Mesothelial cell of epicardium (in vitro differentiated cells): ENCODE measurements around the gene FLT3LG. TPM values are rescaled to one million over a fixed set of nuclear protein-coding genes. Genes with fewer than 3 reads are reported as not detected.
"Not testable (repeated sequence)": the region's sequence is repeated elsewhere in the genome, so short reads cannot be mapped to it uniquely, and the experiment has no call there.

Experiments
- DNase-seq, 2 experiments: peaks; one replicate each; pipeline ENCODE4 v3.0.0; 2021; ENCODE audit warnings: low spot score in 2 of 2; ENCODE audit not compliant: unreplicated experiment in 2 of 2
- H3K27ac Mint-ChIP-seq: 2 replicates; pipeline ENCODE4 v1.8.0; 2021; ENCODE audit warnings: mixed read lengths
- H3K27me3 Mint-ChIP-seq: 2 replicates; pipeline ENCODE4 v1.8.0; 2021; ENCODE audit warnings: low read depth, mixed read lengths
- H3K36me3 Mint-ChIP-seq: 2 replicates; pipeline ENCODE4 v1.8.0; 2021; ENCODE audit warnings: mixed read lengths
- H3K4me1 Mint-ChIP-seq: 2 replicates; pipeline ENCODE4 v1.8.0; 2021; ENCODE audit warnings: mixed read lengths
- H3K4me3 Mint-ChIP-seq: 2 replicates; pipeline ENCODE4 v1.8.0; 2021; ENCODE audit warnings: mild to moderate bottlenecking, moderate library complexity, mixed read lengths
- H3K9me3 Mint-ChIP-seq: 2 replicates; pipeline ENCODE4 v1.8.0; 2021; ENCODE audit warnings: mixed read lengths
- CTCF ChIP-seq: fragments of 200-600 bp; sonication (generic); IDR thresholded peaks from one replicate; pipeline ENCODE4 v1.5.0; 2021; ENCODE audit warnings: antibody characterized with exemption; ENCODE audit not compliant: unreplicated experiment
- total RNA-seq: library from RNA; stranded (reverse); gene quantifications from 3 replicates; pipeline ENCODE4 v1.2.1, GENCODE V29; 2021

FLT3LG gene
- total RNA-seq, 1 donor from 2014 or later, result 2.4 TPM

GRCh38 chr19:49442354-49442753, 31.7 kb upstream of the FLT3LG start:
- no peak for TF ChIP-seq CTCF
- Mint-ChIP-seq H3K9me3 (no peaks in the 10 kb centered on the region), H3K4me1 (peaks cover 18% of the 10 kb centered on the region), H3K4me3 (peak overlapping the region; percentile 75), H3K36me3 (peaks cover 4% of the 10 kb centered on the region), H3K27me3 (peaks cover 59% of the 10 kb centered on the region), H3K27ac (no peak overlapping the region)
- no peak for DNase-seq

- Mint-ChIP-seq H3K4me3 (peak overlapping the region; percentile 75), H3K36me3 (peaks cover 4% of the 10 kb centered on the region), H3K9me3 (no peaks in the 10 kb centered on the region), H3K4me1 (peaks cover 18% of the 10 kb centered on the region), H3K27me3 (peaks cover 53% of the 10 kb centered on the region), H3K27ac (peak overlapping the region; percentile 61)
- DNase-seq, result peak; percentile 73 to 76
- TF ChIP-seq CTCF, result no peak
These were observed 31.1 kb upstream of the FLT3LG start for GRCh38 chr19:49442771-49443365.

- peak; percentile 87 to 97 for DNase-seq
- no peaks in the 10 kb centered on the region for H3K9me3 Mint-ChIP-seq
- peak; percentile 87 for TF ChIP-seq CTCF
- H3K36me3 Mint-ChIP-seq, result peaks cover 9% of the 10 kb centered on the region
- peak overlapping the region; percentile 61 for H3K27ac Mint-ChIP-seq
- peak overlapping the region; percentile 75 for H3K4me3 Mint-ChIP-seq
- H3K27me3 Mint-ChIP-seq, result peaks cover 47% of the 10 kb centered on the region
- H3K4me1 Mint-ChIP-seq, result peaks cover 18% of the 10 kb centered on the region
These were observed 30.5 kb upstream of the FLT3LG start for GRCh38 chr19:49443366-49444099.

GRCh38 chr19:49444100-49444700, 29.8 kb upstream of the FLT3LG start:
- Mint-ChIP-seq H3K4me3 (peak overlapping the region; percentile 75), H3K27me3 (peaks cover 40% of the 10 kb centered on the region), H3K4me1 (peaks cover 18% of the 10 kb centered on the region), H3K36me3 (peaks cover 11% of the 10 kb centered on the region)
- H3K27ac Mint-ChIP-seq, DNase-seq, H3K9me3 Mint-ChIP-seq: not testable (repeated sequence)

GRCh38 chr19:49445997-49446396, 28.0 kb upstream of the FLT3LG start:
- H3K4me3 Mint-ChIP-seq, result no peak overlapping the region
- peaks cover 18% of the 10 kb centered on the region for H3K36me3 Mint-ChIP-seq

More at GRCh38 chr19:49445997-49446396, 28.0 kb upstream of the FLT3LG start:
- DNase-seq, result no peak
- no peak for TF ChIP-seq CTCF
- Mint-ChIP-seq H3K27ac (no peak overlapping the region), H3K9me3 (no peaks in the 10 kb centered on the region), H3K4me1 (peaks cover 18% of the 10 kb centered on the region), H3K27me3 (peaks cover 22% of the 10 kb centered on the region)
